Skeletal muscle tissue (tissue), 4 donors: ENCODE results near the gene DHFR. TPM values are rescaled to one million over a fixed set of nuclear protein-coding genes. Genes with fewer than 3 reads are reported as not detected.

Experiments used
- H3K27ac ChIP-seq: one replicate; pipeline ENCODE4 v1.7.0; 2013; ENCODE audit warnings: mild to moderate bottlenecking, low read depth, low read length, inconsistent platforms
- H3K27me3 ChIP-seq, 3 donors: one replicate each; pipeline ENCODE4 v1.7.0; 2013; ENCODE audit warnings: low read length in 3 of 3; ENCODE audit not compliant: control insufficient read depth in 3 of 3, insufficient read depth in 3 of 3
- H3K36me3 ChIP-seq, 3 donors: one replicate each; pipeline ENCODE4 v1.7.0; 2013; ENCODE audit warnings: low read length in 3 of 3; ENCODE audit not compliant: control insufficient read depth in 3 of 3, insufficient read depth in 3 of 3
- H3K4me1 ChIP-seq, 3 donors: one replicate each; pipeline ENCODE4 v1.7.0; 2013; ENCODE audit warnings: low read length in 3 of 3, mild to moderate bottlenecking in 3 of 3; ENCODE audit not compliant: control insufficient read depth in 3 of 3, insufficient read depth in 3 of 3
- H3K4me3 ChIP-seq, 3 donors: one replicate each; pipeline ENCODE4 v1.7.0; 2013; ENCODE audit warnings: low read length in 3 of 3
- H3K9ac ChIP-seq, 3 donors: one replicate each; pipeline ENCODE4 v1.7.0; 2013; ENCODE audit warnings: low read length in 3 of 3, mild to moderate bottlenecking in 3 of 3, moderate library complexity in 2 of 3, low read depth in 1 of 3
- H3K9me3 ChIP-seq, 3 donors: one replicate each; pipeline ENCODE4 v1.7.0; 2013; ENCODE audit warnings: low read length in 3 of 3; ENCODE audit not compliant: control insufficient read depth in 3 of 3
- total RNA-seq: library from RNA; depleted of rRNA; stranded (reverse); fragments of >200 nt; gene quantifications from one replicate; pipeline ENCODE4 v1.2.3, GENCODE V29; 2014
- donor health status: Osteomylitis.

DHFR gene
- total RNA-seq, 1 donor from 2014 or later = 13.0 TPM

DNA sequence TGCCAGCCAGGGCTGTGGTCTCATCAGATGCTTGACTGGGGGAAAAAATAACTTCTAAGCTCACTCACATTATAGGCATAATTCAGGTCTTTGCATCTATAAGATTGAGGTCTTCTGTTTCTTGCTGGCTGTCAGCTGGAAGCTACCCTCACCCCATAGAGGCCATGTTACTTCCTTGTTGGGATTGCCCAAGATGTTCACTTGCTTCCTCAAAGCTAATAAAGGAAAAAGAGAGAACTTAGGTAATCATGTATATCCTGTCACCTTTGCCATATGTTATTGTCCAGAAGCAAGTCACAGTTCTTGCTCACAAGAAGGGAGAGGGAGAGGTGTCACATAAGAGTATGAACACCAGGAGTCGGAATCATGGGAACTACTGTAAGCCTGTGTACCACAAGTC is 46.1 kb downstream of the DHFR start:
- H3K4me3 ChIP-seq = no peak overlapping the region

DNA sequence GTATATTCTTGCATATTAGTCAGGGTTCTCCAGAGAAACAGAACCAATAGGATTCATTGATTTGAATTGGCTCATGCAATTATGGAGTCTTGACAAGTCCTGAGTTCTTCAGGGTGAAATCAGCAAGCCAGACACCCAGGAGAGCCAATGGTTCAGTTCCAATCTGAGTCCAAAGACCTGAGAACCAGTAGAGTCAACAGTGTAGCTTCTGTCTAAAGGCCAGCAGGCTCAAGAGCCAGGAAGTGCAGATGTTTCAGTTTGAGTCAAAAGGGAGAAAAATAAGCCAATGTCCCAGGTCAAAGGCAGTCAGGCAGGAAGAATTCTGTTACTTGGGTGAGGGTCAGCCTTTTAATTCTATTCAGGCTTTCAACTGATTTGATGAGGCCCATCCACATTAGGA is 47.0 kb downstream of the DHFR start:
- Histone ChIP-seq H3K4me3 (no peak overlapping the region), H3K9ac (no peak overlapping the region), H3K36me3 (no peaks in the 10 kb centered on the region), H3K27me3 (no peaks in the 10 kb centered on the region), H3K27ac (no peak overlapping the region), H3K9me3 (peaks cover 0 to 9% (median 4%) of the 10 kb centered on the region in 3 donors), H3K4me1 (no peaks in the 10 kb centered on the region)

More for the DNA sequence above, 46.1 kb downstream of the DHFR start:
- Histone ChIP-seq H3K36me3 (no peaks in the 10 kb centered on the region), H3K9me3 (peaks cover 0 to 9% (median 4%) of the 10 kb centered on the region in 3 donors), H3K27ac (no peak overlapping the region), H3K27me3 (no peaks in the 10 kb centered on the region), H3K4me1 (no peaks in the 10 kb centered on the region), H3K9ac (no peak overlapping the region)

DNA sequence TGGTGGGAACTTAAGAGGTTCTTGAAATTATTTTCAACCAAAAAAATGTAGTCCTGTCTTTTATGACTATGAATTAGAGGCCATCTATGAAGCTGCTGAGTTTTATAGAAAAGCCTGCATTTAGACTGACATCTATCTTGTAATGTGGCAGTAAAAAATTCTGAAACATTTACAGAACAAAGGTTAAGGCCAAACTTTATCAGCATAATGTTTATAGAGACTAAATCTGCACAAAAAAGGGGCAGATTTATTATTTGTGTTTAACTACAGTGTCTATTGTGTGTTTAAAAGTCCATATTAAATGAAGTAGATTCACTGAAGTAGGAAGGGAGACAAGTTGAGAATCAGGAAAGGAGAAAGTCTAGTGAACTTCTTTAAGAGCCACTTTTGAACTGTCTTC is 47.4 kb downstream of the DHFR start:
- Histone ChIP-seq H3K27ac (no peak overlapping the region), H3K4me3 (no peak overlapping the region), H3K4me1 (no peaks in the 10 kb centered on the region), H3K36me3 (no peaks in the 10 kb centered on the region), H3K27me3 (no peaks in the 10 kb centered on the region), H3K9me3 (peaks cover 0 to 9% (median 4%) of the 10 kb centered on the region in 3 donors), H3K9ac (no peak overlapping the region)

DNA sequence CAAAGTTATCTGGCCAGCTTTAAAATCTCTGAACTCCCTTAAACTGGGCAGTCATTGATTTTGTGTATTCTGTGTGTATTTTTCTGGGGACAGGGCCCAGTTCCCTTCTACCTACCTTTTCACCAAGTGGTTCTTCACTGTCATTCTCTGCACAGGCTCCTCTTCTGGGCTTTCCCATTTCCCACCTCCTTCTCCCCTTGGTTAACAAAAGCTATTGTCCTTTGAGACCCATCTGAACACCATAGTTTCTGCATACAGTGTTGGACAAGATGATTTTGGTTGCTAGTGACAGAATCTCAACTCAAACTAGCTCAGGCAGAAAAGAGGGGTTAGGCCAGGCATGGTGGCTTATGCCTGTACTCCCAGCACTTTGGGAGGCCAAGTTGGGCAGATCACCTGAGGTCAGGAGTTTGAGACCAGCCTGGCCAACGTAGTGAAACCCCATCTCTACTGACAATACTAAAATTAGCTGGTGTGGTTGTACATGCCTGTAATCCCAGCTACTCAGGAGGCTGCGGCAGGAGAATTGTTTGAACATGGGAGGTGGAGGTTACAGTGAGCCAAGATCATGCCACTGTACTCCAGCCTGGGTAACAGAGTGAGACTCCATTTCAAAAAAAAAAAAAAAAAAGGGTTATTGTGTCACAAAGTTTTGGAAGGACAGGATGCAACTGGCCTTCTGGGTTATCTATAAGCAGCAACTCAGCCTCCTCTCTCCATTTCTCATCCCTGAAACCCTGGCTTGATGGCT is 53.7 kb downstream of the DHFR start:
- H3K27ac ChIP-seq = no peak overlapping the region
- H3K27me3 ChIP-seq = no peaks in the 10 kb centered on the region
- H3K36me3 ChIP-seq = no peaks in the 10 kb centered on the region
- H3K9ac ChIP-seq = no peak overlapping the region
- H3K4me3 ChIP-seq = no peak overlapping the region
- H3K4me1 ChIP-seq = no peaks in the 10 kb centered on the region
- H3K9me3 ChIP-seq = no peaks in the 10 kb centered on the region

DNA sequence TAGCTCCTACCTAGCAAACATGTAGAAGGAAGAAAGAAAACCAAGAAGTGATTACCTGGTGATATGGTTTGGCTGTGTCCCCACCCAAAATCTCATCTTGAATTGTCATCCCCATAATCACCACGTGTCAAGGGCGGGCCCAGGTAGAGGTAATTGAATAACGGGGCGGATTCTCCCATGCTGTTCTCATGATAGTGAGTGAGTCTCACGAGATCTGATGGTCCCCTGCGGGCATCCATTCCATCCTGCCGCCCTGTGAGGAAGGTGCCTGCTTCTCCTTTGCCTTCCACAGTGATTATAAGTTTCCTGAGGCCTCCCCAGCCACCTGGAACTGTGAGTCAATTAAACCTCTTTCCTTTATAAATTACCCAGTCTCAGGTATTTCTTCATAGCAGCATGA is 57.3 kb downstream of the DHFR start:
- no peaks in the 10 kb centered on the region for H3K9me3 ChIP-seq
- H3K4me1 ChIP-seq = no peaks in the 10 kb centered on the region
- no peak overlapping the region for H3K27ac ChIP-seq
- no peaks in the 10 kb centered on the region for H3K36me3 ChIP-seq
- no peaks in the 10 kb centered on the region for H3K27me3 ChIP-seq
- H3K9ac ChIP-seq = no peak overlapping the region
- no peak overlapping the region for H3K4me3 ChIP-seq

DNA sequence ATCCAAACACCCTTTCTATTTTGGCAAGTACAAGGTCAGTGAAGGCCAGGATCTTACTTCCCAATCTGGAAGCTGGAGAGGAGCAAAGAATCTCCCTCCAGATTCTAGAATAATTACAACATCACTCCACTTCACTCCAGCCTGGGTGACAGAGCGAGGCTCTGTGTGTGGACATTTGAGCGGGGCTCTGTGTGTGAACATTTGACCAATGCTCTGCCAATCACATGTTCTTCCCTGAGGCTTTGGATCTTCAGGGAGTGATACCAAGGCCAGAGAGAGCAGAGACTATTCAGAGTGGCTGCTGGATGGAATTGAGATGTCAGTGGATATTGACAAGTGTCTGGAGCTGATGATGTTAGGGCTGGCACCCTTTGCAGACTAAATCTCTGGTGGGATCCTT is 60.0 kb downstream of the DHFR start:
- no peak overlapping the region for H3K27ac ChIP-seq
- no peaks in the 10 kb centered on the region for H3K27me3 ChIP-seq
- H3K4me3 ChIP-seq = no peak overlapping the region
- H3K4me1 ChIP-seq = no peaks in the 10 kb centered on the region
- H3K9ac ChIP-seq = no peak overlapping the region
- no peaks in the 10 kb centered on the region for H3K9me3 ChIP-seq
- no peaks in the 10 kb centered on the region for H3K36me3 ChIP-seq

DNA sequence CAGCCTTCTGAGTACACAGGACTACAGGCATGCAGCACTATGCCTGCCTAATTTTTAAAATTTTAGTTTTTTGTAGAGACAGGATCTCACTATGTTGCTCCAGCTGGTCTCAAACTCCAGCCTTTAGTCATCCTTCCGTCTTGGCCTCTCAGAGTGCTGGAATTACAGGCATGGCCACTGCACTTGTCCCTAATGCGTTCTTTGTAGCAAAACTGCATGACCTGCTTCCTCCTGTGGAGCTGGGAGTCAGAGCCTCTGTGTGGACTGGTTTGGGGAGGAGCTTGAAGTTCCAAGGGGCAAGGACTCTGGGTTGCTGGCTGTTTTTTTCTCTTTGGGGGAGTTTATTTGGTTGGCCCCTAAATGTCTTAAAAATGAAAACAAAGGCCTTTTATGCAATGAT is 62.0 kb downstream of the DHFR start:
- H3K36me3 ChIP-seq = no peaks in the 10 kb centered on the region
- no peak overlapping the region for H3K9ac ChIP-seq
- H3K27ac ChIP-seq = no peak overlapping the region
- no peaks in the 10 kb centered on the region for H3K27me3 ChIP-seq
- no peaks in the 10 kb centered on the region for H3K9me3 ChIP-seq
- no peaks in the 10 kb centered on the region for H3K4me1 ChIP-seq
- no peak overlapping the region for H3K4me3 ChIP-seq

DNA sequence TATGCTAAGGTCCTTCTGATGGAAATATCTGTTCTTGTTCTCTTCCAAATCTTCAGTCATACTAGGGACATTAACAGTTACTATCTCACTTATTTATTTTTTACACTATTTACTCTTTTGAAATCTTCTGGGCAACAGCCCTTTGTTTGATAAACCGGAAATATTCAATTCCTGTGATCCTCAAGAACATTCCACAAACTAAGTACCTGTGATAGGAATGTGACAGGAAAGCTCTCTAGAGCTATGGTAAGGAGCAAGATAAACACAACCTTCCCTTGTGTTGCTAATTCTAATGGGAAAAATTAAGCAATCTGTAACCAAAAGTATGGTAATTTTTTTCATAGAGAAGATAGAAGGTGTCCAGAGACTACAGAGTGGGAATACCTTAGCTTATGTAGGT is 62.7 kb downstream of the DHFR start:
- Histone ChIP-seq H3K27me3 (no peaks in the 10 kb centered on the region), H3K9ac (no peak overlapping the region), H3K36me3 (no peaks in the 10 kb centered on the region), H3K4me1 (no peaks in the 10 kb centered on the region), H3K27ac (no peak overlapping the region), H3K9me3 (no peaks in the 10 kb centered on the region), H3K4me3 (no peak overlapping the region)

DNA sequence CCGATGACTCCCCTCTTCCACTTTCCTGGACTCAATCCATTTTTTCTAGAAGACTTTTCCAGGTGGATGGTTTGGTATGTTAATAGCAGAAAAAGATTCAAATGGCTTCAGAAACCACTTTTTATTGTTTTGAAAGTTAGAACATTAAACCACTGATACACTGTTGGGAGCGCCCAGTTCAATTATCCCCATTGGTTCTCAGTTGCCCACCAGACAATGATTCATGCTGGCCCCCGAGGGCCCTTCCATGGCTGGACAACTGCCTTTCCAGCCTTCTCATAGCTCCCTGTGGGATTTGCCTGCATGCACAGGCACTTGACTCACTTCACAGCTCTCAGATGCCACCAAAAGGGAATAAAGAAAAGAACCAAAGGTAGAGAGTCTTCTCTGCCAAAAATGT is 63.4 kb downstream of the DHFR start:
- no peaks in the 10 kb centered on the region for H3K9me3 ChIP-seq
- H3K4me1 ChIP-seq = no peaks in the 10 kb centered on the region
- no peak overlapping the region for H3K4me3 ChIP-seq
- no peaks in the 10 kb centered on the region for H3K27me3 ChIP-seq
- H3K9ac ChIP-seq = no peak overlapping the region
- H3K27ac ChIP-seq = no peak overlapping the region
- no peaks in the 10 kb centered on the region for H3K36me3 ChIP-seq

DNA sequence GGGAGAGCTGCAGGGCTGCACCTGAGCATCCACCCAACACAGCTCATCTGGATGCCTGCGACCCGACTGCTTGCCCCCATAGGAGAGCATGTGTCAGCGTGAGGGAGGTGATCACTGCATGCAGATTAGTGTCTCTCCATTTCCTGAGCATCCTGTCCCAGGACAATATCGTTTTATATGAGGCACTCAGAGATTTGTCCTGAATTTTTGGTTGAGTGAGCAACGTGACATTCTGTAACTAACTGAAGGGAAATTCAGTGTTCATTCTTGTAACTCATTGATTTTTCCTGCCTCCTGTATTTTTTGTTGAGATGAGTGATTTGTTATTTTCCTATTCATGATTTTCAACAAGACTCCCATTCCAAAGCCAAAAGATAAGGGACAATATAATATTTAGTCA is 64.0 kb downstream of the DHFR start:
- Histone ChIP-seq H3K27ac (no peak overlapping the region), H3K9me3 (no peaks in the 10 kb centered on the region), H3K4me1 (no peaks in the 10 kb centered on the region), H3K9ac (no peak overlapping the region), H3K27me3 (no peaks in the 10 kb centered on the region), H3K36me3 (no peaks in the 10 kb centered on the region), H3K4me3 (no peak overlapping the region)
